ENCODE measurements around the gene KBTBD3.
A peak's percentile ranks its signal among the peaks of the same experiment; 100 is the strongest.

The KBTBD3 gene

GRCh38 chr11:106076919-106077608 is at the start of gene KBTBD3:
Gene KBTBD3, minus strand, starts transcription at chr11:106077347. Its CDS starts 18,250 bp downstream, at chr11:106059097.
- peak; percentile 96 for DNase-seq (ENCODE audit: low read depth)

GRCh38 chr11:106121570-106122320 is 44.6 kb upstream of the KBTBD3 start:
- no peak for DNase-seq (ENCODE audit: low read depth)

GRCh38 chr11:106105986-106106385 is 28.8 kb upstream of the KBTBD3 start:
- no peak for DNase-seq (ENCODE audit: low read depth)

- DNase-seq (ENCODE audit: low read depth), result no peak
Measured at GRCh38 chr11:106101819-106102218, 24.7 kb upstream of the KBTBD3 start.

GRCh38 chr11:106101370-106101769 is 24.2 kb upstream of the KBTBD3 start:
- no peak for DNase-seq (ENCODE audit: low read depth)

- no peak for DNase-seq (ENCODE audit: low read depth)
Measured at GRCh38 chr11:106098893-106099553, 21.9 kb upstream of the KBTBD3 start.

- DNase-seq (ENCODE audit: low read depth), result no peak
Measured at GRCh38 chr11:106092446-106092845, 15.3 kb upstream of the KBTBD3 start.

- DNase-seq (ENCODE audit: low read depth), result no peak
Measured at GRCh38 chr11:106091480-106092123, 14.5 kb upstream of the KBTBD3 start.

GRCh38 chr11:106088896-106089295 is 11.7 kb upstream of the KBTBD3 start:
- no peak for DNase-seq (ENCODE audit: low read depth)

- peak; percentile 15 for DNase-seq (ENCODE audit: low read depth)
Measured at GRCh38 chr11:106087815-106088435, 10.8 kb upstream of the KBTBD3 start.

GRCh38 chr11:106086850-106087249 is 9.7 kb upstream of the KBTBD3 start:
- no peak for DNase-seq (ENCODE audit: low read depth)

- no peak for DNase-seq (ENCODE audit: low read depth)
Measured at GRCh38 chr11:106086135-106086534, 9.0 kb upstream of the KBTBD3 start.

- DNase-seq (ENCODE audit: low read depth), result no peak
Measured at GRCh38 chr11:106082096-106082495, 4.9 kb upstream of the KBTBD3 start.

GRCh38 chr11:106077609-106078455 is 685 bp upstream of the KBTBD3 start, which contains the start of gene AASDHPPT:
Gene AASDHPPT, plus strand, starts transcription at chr11:106077662. Its CDS starts 49 bp downstream, at chr11:106077711.
- no peak for DNase-seq (ENCODE audit: low read depth)

- DNase-seq (ENCODE audit: low read depth), result no peak
Measured at GRCh38 chr11:106076171-106076918, 802 bp downstream of the KBTBD3 start.

- DNase-seq (ENCODE audit: low read depth), result no peak
Measured at GRCh38 chr11:106072804-106073203, 4.3 kb downstream of the KBTBD3 start.

GRCh38 chr11:106070606-106071005 is 6.5 kb downstream of the KBTBD3 start:
- DNase-seq (ENCODE audit: low read depth), result no peak

- no peak for DNase-seq (ENCODE audit: low read depth)
Measured at GRCh38 chr11:106063009-106063408, 14.1 kb downstream of the KBTBD3 start.

GRCh38 chr11:106061954-106062949 is 14.9 kb downstream of the KBTBD3 start:
- no peak for DNase-seq (ENCODE audit: low read depth)
